ENCODE results near the gene GPR152.

The GPR152 gene, protein sequence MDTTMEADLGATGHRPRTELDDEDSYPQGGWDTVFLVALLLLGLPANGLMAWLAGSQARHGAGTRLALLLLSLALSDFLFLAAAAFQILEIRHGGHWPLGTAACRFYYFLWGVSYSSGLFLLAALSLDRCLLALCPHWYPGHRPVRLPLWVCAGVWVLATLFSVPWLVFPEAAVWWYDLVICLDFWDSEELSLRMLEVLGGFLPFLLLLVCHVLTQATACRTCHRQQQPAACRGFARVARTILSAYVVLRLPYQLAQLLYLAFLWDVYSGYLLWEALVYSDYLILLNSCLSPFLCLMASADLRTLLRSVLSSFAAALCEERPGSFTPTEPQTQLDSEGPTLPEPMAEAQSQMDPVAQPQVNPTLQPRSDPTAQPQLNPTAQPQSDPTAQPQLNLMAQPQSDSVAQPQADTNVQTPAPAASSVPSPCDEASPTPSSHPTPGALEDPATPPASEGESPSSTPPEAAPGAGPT

DNA sequence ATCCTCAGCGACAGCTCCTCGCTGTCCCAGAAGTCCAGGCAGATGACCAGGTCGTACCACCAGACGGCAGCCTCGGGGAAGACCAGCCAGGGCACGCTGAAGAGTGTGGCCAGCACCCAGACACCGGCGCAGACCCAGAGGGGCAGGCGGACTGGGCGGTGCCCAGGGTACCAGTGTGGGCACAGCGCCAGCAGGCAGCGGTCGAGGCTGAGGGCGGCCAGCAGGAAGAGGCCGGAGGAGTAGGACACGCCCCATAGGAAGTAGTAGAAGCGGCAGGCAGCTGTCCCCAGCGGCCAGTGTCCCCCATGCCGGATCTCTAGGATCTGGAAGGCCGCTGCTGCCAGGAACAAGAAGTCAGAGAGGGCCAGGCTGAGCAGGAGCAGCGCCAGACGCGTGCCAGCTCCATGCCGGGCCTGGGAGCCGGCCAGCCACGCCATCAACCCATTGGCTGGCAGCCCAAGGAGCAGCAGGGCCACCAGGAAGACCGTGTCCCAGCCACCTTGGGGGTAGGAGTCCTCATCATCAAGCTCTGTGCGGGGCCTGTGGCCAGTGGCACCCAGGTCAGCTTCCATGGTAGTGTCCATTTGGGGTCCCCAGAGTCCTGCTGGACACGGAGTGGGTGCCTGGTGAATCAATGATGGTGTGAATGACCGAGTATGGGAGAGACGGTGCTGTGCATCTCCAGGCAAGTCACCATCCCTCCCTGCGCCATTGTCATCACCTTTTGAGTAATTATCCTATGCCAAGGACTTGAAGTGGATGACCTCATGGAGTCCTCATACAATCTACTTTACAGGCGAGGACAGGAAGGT lies at the start of gene GPR152:
Gene GPR152, minus strand, starts transcription at position 589 of the 812 bp plus-strand sequence. Its CDS starts 5 bp downstream, at position 584.
- FAIRE-seq = no peak

DNA sequence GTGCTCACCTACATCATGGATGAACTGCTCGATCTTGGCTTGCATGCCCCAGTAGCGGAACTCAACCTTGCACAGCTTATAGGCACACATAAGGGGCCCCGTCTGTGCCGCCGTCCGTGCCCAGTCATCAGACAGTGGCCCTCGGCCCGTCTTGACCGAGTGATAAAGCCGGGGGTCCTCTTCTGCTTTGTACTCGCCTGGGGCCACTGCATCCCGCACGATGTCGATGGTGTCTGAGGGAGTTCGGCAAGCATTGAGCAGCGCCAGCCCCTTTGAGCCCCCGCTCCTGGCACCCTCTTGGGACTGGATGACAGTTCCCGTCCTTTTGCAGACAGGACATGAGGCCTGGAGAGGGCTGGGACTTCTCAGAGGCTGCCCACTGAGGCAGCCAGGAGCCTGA lies 49.3 kb upstream of the GPR152 start:
- FAIRE-seq = no peak

DNA sequence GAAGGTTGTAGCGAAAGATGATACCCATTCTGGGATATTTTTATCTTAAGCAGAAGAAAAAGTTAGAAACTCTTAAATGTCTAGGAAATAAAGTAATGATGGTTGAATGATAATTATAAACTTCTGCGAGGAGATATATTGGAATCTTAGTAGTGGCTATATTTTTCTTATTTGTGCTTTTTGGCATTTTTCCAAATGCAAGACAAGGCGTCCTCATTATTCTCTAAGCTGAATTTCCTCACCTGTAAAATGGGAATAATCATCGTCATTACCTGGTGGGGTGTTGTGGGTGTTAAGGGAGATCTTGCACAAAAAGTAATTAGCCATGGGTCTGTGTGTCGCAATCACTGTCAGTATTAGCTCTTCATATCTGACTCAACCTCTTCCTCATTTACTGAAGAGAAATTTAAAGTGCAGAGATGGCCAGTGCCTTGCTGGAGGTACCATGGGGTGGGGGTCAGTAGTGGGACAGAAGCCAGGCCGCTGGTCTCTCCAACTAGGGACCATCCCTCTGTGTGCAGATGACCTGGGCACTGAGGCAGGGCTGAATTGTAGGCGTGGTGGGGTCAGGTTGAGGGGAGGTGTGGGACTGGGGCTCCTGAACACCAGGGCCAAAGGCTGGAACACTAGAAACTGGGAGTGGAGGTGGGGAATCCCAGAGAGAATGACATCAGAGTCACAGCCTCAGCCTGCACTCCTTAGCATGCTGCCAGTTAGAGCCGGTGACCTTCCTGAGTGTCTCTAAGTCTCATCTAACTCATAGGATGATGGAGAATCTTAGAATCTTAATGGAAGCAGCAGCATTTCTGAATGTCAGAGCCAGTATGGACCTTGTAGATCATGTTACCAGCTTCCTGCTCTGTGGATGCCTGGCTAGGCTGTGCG lies 48.5 kb upstream of the GPR152 start:
- FAIRE-seq = no peak

DNA sequence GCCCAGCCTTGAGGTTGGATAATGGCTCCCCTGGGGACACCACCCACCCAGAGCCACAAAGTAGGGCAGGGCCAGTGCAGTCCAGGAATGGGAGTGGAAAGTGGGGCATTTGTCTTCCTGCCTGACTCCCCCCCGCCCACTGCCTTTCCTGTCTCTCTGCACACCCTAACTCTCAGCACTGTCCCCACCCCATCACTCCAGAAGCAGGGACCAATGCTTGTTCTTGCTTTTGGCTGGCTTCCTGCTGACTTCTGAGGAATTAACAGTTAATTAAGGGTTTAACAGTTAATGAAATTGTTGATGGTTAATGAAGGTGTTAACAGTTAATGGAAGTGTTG lies 47.9 kb upstream of the GPR152 start:
- no peak for FAIRE-seq

DNA sequence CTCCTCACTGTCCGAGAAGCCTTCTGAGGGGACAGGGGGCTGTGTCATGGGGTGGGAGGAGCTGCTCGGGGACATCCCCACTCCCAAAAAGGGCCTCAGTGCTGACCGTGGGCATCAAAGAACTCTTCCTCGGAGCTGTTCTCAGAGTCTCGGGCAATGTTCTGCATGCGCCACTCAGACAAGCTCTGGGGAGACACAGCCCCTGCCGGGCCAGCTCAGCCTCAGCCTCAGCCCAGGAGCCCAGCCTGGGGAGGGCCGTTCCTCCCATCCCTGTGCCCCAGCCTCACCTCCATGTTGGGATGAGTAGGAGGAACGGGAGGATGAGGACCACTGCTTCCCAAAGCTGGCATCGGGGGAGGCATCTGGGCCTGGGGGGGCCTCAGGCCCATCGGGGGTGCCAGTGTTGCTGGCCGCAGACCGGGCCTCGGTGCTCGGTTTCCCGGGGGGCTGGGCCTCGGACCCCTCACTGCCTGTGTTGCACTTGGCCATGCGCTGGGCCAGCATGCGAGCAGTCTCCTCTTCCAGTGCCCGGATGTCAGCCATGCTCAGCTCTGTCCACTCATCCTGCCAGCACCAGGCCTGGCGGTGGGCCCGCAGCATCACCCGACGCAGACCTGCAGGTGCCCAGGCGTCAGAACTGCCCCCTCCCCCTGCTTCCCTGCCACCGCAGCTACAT lies 47.4 kb upstream of the GPR152 start:
- FAIRE-seq = no peak

DNA sequence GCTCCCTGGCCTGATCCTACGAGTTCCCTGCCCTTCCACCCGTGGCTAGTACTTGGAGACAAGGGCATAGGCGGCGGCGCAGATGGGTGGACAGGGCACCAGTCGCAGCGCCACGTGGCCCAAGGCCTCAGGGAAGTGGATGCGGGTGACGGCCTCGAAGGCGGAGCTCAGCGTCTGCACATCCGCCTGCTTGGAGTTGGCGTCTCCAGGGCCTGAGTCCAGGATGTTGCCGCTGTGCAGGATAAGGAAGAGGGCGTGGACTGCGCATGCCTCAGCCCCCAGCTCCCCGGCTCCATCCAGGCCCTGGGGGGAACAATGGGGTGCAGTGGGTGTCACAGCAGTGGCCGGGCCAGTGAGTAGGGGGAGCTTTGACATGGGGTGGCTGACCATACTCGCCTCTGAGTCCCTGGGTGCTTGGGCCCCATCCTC lies 46.0 kb upstream of the GPR152 start:
- FAIRE-seq = no peak

DNA sequence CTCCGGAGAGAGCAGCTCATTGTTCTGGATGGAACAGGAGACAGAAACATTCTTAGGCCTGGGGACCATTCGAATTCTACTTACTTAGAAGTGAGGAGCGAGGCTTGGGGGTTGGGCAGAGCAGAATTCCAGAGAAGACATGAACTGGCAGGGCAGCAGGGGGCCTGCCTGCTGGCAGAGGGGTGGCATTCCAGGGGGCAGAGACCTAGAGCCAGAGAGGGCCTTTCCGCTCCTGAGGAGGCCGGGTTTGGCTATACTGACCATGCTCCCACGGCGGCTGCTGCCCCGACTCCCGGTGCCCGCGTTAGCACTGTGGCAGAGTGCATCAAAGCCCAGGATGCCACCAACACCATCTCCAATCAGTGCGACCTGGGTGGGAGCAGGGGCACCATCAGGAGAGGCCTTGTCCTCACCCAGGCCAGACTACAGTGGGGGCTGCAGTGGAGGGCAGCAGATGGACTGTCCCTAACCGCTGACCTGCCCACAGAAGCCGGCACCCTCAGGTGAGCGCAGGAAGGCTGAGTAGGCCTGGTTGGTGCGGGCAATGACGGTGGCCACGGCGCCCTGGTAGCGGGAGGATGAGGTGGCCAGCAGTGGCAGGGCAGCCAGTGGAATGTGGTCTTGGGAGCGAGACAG lies 45.2 kb upstream of the GPR152 start:
- FAIRE-seq = no peak

DNA sequence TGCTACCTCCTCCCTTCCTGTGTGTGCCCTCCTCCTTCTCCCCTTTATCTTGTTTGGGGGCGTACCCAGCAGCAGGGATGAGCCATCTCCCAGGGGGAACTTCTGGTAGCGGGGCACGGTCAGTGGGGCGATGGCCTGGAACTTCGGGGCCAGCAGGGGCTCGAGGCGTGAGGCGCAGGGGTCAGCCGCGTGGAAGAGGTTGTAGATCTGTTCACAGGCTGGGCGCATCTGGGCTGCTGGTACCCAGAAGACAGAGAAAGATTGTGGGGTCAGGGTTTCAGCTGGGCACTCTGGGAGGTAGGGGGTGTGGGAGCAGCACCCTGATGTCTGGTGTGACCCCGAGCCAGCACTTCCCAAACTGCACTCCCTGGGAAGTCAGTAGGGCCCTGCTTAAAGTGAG lies 43.6 kb upstream of the GPR152 start:
- no peak for FAIRE-seq

DNA sequence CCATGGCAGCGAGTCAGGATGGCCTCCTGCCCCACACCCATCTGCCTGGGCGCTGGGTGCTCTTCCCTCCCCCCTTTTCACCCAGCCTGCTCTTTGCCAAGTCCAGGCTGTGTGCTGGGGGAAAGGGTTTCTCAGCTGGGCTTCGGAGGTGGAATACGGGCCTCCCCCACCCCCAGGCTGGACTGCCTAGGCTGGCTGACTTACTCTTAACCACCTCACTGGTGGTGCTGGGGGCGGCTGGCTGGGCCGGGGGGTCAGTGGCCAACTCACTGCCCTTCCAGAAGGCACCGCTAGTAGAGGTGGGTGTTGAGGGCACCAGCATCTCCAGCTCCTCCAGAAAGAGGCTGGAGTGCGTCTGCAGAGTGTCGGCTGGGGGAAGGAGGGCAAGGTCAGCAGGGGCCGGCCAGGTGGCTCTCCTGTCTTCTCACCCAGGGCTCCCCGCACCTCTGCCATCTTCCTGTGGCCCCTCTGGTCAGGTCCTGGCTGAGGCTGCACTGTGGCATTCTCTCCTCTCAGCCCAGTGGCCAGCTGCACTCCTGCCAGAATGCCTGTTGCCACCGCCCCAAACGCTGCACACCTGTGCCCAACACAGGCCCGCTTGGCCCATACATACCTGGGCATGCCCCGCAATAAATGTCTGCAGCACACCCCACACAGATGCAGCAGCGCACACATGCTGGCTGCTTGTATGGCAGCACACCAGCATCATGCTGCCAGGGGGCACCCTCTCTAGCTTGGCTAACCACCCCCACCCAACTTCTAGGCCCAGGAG lies 42.9 kb upstream of the GPR152 start:
- FAIRE-seq = no peak

DNA sequence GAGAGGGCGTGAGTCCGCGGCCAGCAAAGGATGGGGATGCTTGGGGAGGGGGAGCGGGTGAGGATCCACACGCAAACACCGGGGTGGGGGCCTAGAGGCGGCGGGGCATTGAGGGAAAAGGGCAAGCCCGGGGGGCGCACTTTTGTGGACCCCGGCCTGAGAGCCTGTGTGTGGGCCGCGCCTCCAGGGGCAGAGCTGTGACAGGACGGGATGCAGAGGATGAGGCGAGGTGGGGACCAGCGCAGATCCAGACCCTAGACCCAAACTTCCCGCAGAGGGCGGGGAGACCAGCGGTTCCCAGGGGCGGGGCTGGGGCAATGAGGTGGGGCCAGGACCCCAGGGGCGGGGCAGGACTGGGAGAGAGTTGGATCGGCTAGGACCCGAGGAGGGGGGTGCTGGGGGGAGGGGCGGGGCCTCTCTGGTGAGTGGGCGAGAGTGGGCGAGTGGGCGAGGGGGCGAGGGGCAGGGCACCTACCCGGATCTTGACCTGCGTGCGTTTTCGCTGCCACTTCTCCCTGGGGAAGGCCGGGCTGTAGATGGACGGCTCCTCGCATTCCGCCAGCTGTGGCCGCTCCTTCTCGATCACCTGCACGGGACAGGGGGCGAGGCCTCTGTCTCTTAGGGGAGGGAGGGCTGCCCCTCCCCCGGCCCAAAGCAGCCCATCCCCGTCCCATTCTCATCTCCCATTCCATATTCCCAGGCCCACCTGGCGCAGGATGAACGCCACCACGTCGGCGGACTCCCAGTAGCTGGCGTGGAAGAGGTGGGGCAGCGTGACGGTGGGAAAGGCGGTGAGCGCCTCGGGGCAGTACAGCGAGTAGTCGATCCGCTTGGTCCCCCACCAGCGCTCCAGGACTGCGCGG lies 42.1 kb upstream of the GPR152 start:
- no peak for FAIRE-seq

DNA sequence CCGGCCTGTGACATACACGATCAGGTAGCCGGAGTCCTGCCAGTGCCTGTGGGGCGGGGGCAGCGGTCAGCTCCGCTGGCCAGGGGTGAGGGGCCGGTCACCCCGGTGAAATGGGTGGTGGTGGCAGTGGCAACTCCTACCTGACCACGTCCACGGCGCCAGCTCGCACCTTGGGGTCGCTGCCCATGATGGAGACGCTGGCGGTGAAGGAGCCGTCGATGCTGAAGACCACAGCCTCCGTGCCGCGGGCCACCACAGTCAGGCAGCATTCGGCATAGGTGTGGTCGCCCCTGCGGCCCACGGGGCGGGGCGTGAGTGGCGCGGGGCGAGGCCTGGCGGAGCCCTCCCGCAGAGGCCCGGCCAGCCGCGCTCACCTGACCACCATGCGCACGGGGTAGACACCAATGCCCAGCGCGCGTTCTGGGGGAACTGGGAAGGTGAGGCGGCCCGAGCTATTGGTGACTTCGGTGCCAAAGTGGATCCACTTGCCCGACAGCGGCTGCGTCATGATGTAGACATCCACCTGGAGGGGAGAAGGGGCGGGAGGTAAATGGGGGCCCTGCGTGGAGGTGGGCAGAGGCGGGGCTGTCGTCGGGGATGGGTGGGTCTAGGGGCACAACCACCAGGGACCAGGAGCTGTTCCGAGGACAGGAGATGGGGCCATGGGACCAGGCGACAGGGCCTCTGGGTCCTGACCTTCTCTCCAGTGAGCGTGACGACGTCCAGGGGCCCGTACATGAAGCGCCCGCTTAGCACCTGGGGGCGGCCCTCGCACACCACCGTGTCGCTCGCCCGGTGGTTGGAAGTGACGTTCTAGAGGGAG lies 41.2 kb upstream of the GPR152 start:
- FAIRE-seq = no peak

DNA sequence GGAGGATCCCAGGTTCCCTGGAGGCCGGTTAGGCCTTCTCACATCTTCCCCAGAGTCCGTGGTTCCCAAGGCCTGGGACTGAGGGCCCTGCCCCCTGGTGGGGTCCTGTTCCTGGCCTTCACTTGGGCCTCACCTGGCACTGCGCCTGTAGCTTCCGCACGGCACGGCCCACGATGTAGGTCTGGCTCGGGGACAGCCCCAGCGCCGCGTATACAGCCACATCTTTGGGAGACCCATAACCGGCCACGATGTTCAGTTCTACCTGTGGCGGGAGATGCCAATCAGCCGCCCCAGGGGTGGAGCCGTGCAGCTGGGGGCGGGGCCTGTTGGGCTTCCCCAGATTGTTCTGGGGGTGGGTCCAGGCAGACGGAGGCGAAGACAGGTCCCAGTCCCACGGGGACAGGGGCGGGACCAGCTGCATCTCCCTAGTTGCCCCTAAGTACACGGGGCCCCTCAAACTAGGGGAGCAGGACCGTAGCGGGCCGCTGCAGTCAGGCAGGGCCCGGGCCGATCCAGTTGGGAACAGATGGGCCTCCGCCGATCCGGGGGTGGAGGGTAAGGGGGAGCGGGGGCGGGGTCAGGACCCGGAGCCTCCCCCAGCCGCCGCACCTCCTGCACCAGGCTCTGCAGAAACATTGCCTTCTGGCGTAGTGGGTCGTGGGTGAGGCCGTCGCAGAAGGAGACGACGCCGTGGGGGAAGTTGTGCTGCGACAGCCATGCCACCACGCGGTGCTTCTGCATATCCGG lies 40.4 kb upstream of the GPR152 start:
- FAIRE-seq = no peak

DNA sequence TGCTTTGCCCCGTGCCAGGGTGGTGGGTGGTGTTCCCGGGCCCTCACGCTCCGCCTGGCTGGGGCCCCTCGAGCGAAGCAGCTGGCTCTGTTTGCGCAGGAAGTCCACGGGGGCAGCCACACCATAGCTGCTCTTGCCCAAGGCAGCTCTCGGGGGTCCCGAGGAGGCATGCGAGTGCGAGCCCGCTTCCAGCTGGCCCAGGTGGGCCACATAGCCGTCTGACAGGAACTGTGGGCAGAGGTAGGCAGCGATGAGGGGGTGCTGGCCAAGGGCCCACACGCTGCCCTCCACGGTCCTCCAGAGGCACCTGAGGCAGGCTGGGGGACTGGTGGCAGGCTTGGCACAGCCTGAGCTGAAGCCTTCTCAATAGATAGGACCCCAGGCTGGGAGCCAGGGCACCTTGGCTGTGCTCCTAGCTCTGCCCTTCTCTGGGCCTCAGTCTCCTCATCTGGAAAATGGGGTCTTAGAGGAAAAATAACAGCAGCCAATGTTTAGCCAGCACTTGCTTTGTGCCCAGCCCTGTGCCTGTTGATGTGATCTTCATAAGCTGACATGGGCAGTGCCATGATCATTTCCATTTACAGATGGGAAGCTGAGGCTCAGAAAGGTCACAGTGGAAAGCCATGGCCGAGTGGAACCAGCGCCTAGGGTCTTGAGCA lies 39.7 kb upstream of the GPR152 start:
- no peak for FAIRE-seq

DNA sequence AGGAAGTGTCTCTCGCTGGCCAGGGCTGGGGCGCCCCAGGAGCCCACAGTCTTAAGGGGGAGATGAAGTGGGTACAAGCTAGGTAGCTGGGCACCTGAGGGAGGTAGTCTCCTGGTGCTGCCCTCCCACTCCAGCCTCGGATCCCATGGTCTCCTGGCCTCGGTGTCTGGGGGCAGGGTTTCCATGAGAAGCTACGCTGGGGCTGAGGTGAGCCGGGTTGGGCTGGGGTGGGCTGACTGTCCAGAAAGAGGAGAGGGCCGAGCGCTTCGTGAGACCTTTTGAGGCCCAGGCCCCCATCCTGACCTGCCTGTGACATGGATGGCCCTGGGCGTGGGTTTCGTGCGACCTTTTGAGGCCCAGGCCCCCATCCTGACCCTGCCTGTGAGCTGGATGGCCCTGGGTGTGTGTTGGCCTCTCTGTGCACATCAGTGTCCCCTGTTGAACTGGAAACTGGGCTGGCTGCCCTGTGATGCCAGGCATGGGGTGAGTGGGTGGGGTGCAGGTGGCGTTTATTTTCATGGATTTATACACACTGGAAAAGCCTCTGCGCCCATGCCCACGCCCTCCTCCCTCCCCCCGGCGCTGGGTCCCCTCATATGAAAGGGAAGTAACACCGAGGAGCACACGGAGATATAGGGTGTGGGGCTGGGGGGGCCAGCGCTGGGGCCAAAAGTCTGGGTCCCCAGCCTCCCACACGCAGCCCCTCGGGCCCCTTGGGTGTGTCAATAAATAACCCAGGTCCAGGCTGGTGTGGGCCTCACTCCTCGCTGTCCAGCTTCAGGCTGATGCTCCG lies 38.9 kb upstream of the GPR152 start:
- FAIRE-seq = no peak

DNA sequence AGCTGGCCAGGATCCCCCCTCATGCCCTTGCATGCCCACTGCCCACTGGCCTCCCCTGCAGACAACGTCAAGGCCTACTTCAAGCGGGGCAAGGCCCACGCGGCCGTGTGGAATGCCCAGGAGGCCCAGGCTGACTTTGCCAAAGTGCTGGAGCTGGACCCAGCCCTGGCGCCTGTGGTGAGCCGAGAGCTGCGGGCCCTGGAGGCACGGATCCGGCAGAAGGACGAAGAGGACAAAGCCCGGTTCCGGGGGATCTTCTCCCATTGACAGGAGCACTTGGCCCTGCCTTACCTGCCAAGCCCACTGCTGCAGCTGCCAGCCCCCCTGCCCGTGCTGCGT lies 38.2 kb upstream of the GPR152 start:
- no peak for FAIRE-seq

DNA sequence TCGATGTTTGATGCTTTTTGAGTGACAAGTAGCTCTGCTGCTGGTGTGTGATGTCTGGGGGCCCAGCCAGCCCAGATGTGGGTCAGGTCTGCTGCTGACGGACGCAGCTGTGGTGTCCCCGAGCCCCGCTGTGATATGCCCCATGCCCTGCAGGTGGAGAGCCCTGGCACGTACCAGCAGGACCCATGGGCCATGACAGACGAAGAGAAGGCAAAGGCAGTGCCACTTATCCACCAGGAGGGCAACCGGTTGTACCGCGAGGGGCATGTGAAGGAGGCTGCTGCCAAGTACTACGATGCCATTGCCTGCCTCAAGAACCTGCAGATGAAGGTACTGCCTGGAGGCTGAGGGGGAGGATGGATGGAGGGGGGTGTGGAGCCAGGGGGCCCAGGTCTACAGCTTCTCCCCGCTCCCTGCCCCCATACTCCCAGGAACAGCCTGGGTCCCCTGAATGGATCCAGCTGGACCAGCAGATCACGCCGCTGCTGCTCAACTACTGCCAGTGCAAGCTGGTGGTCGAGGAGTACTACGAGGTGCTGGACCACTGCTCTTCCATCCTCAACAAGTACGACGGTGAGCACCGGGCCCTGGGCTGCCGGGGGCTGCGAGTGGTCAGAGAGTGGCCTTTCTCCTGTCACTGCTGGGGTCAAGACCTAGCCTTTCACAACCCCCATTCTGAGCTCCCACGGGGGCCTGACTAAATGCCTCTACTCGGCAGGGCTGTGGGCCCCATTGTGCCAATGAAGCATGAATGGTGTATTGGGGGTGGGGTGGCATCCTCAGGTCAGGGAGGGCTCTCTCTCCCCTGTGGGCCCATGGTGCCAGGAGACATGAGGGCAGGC lies 37.6 kb upstream of the GPR152 start:
- FAIRE-seq = no peak

All from endometrium (tissue), 2 donors.